ENCODE data around the gene SBF2. TPM values are rescaled to one million over a fixed set of nuclear protein-coding genes. Genes with fewer than 3 reads are reported as not detected.

Gene SBF2
- total RNA-seq, 1 donor from 2014 or later: 21.1 TPM

- no peak for TF ChIP-seq CTCF (IDR thresholded peaks at IDR 0.05; ENCODE audit: insufficient read depth, low read length, poor library complexity, severe bottlenecking)
- Histone ChIP-seq H3K27me3 (ENCODE audit: control insufficient read depth, insufficient read depth, low read length) (no peaks in the 10 kb centered on the region), H3K36me3 (ENCODE audit: control insufficient read depth, insufficient read depth, low read length) (no peaks in the 10 kb centered on the region), H3K4me3 (ENCODE audit: low read depth, low read length) (no peak overlapping the region)
- no peak for DNase-seq (ENCODE audit: low read depth)
Observed at GRCh38 chr11:9817191-9817590, 476.8 kb downstream of the SBF2 start.

- no peak for TF ChIP-seq CTCF (IDR thresholded peaks at IDR 0.05; ENCODE audit: insufficient read depth, low read length, poor library complexity, severe bottlenecking)
- H3K36me3 ChIP-seq (ENCODE audit: control insufficient read depth, insufficient read depth, low read length): no peaks in the 10 kb centered on the region
- H3K4me3 ChIP-seq (ENCODE audit: low read depth, low read length): no peak overlapping the region
- DNase-seq (ENCODE audit: low read depth): peak; percentile 41
- no peaks in the 10 kb centered on the region for H3K27me3 ChIP-seq (ENCODE audit: control insufficient read depth, insufficient read depth, low read length)
Observed at GRCh38 chr11:9815486-9816136, 478.4 kb downstream of the SBF2 start.

- TF ChIP-seq CTCF (IDR thresholded peaks at IDR 0.05; ENCODE audit: insufficient read depth, low read length, poor library complexity, severe bottlenecking): no peak
- no peaks in the 10 kb centered on the region for H3K36me3 ChIP-seq (ENCODE audit: control insufficient read depth, insufficient read depth, low read length)
- no peak for DNase-seq (ENCODE audit: low read depth)
- no peaks in the 10 kb centered on the region for H3K27me3 ChIP-seq (ENCODE audit: control insufficient read depth, insufficient read depth, low read length)
- H3K4me3 ChIP-seq (ENCODE audit: low read depth, low read length): no peak overlapping the region
Observed at GRCh38 chr11:9814108-9814507, 479.9 kb downstream of the SBF2 start.

GRCh38 chr11:9808943-9809342, 485.1 kb downstream of the SBF2 start:
- no peaks in the 10 kb centered on the region for H3K27me3 ChIP-seq (ENCODE audit: control insufficient read depth, insufficient read depth, low read length)
- no peaks in the 10 kb centered on the region for H3K36me3 ChIP-seq (ENCODE audit: control insufficient read depth, insufficient read depth, low read length)
- no peak overlapping the region for H3K4me3 ChIP-seq (ENCODE audit: low read depth, low read length)
- no peak for TF ChIP-seq CTCF (IDR thresholded peaks at IDR 0.05; ENCODE audit: insufficient read depth, low read length, poor library complexity, severe bottlenecking)
- no peak for DNase-seq (ENCODE audit: low read depth)

- no peak for TF ChIP-seq CTCF (IDR thresholded peaks at IDR 0.05; ENCODE audit: insufficient read depth, low read length, poor library complexity, severe bottlenecking)
Observed at GRCh38 chr11:9806946-9807687, 486.9 kb downstream of the SBF2 start.

More at GRCh38 chr11:9806946-9807687, 486.9 kb downstream of the SBF2 start:
- no peak overlapping the region for H3K4me3 ChIP-seq (ENCODE audit: low read depth, low read length)
- DNase-seq (ENCODE audit: low read depth): no peak
- no peaks in the 10 kb centered on the region for H3K27me3 ChIP-seq (ENCODE audit: control insufficient read depth, insufficient read depth, low read length)
- H3K36me3 ChIP-seq (ENCODE audit: control insufficient read depth, insufficient read depth, low read length): no peaks in the 10 kb centered on the region
